Hepatocyte (in vitro differentiated cells): ENCODE measurements around the gene WASL. TPM values are rescaled to one million over a fixed set of nuclear protein-coding genes. Genes with fewer than 3 reads are reported as not detected.

Experiments used
- DNase-seq: peaks from one replicate; pipeline ENCODE4 v3.0.0-alpha.2; 2016; ENCODE audit warnings: low spot score
- H2AFZ ChIP-seq: fragments of 200-600 bp; sonication (generic); 2 replicates; pipeline ENCODE4 v1.6.0; 2016; ENCODE audit warnings: antibody characterized with exemption, mild to moderate bottlenecking
- H3K27ac ChIP-seq: fragments of 200-600 bp; sonication (generic); 2 replicates; pipeline ENCODE4 v1.5.1; 2016; ENCODE audit warnings: mild to moderate bottlenecking
- H3K27me3 ChIP-seq: fragments of 200-600 bp; sonication (generic); 2 replicates; pipeline ENCODE4 v1.6.1; 2016
- H3K36me3 ChIP-seq: fragments of 200-600 bp; sonication (generic); replicated peaks from 2 replicates; pipeline ENCODE4 v1.5.1; 2016; ENCODE audit warnings: low read depth; ENCODE audit not compliant: insufficient read depth
- H3K4me1 ChIP-seq: fragments of 200-600 bp; sonication (generic); 2 replicates; pipeline ENCODE4 v1.5.1; 2016; ENCODE audit warnings: mild to moderate bottlenecking, moderate library complexity; ENCODE audit not compliant: insufficient read depth
- H3K4me2 ChIP-seq: fragments of 200-600 bp; sonication (generic); 2 replicates; pipeline ENCODE4 v1.6.0; 2016
- H3K4me3 ChIP-seq: fragments of 200-600 bp; sonication (generic); 2 replicates; pipeline ENCODE4 v1.5.1; 2016; ENCODE audit warnings: mild to moderate bottlenecking
- H3K79me2 ChIP-seq: fragments of 200-600 bp; sonication (generic); 2 replicates; pipeline ENCODE4 v1.6.0; 2017; ENCODE audit warnings: mild to moderate bottlenecking
- H3K9me2 ChIP-seq: fragments of 200-600 bp; sonication (generic); replicated peaks from 2 replicates; pipeline ENCODE4 v1.6.0; 2017; ENCODE audit warnings: mild to moderate bottlenecking; ENCODE audit not compliant: insufficient read depth
- H3K9me3 ChIP-seq: fragments of 200-600 bp; sonication (generic); 2 replicates; pipeline ENCODE4 v1.5.1; 2016; ENCODE audit warnings: low read depth, mild to moderate bottlenecking
- H4K20me1 ChIP-seq: fragments of 200-600 bp; sonication (generic); 2 replicates; pipeline ENCODE4 v1.6.0; 2016; ENCODE audit warnings: mild to moderate bottlenecking; ENCODE audit not compliant: insufficient read depth, poor library complexity, severe bottlenecking
- EZH2 ChIP-seq: fragments of 200-600 bp; sonication (generic); IDR thresholded peaks from 2 replicates; pipeline ENCODE4 v1.6.1; 2016; ENCODE audit warnings: antibody characterized with exemption, mild to moderate bottlenecking, borderline replicate concordance
- EZH2phosphoT487 ChIP-seq: fragments of 200-600 bp; sonication (generic); IDR thresholded peaks from one replicate; pipeline ENCODE4 v1.6.1; 2018; ENCODE audit warnings: antibody characterized with exemption, mild to moderate bottlenecking, low read depth, moderate library complexity; ENCODE audit not compliant: unreplicated experiment, severe bottlenecking
- WGBS: methylation state at CpG from one replicate; pipeline ENCODE4 v1.1.6; 2016; ENCODE audit warnings: low lambda C conversion rate; ENCODE audit errors: missing lambda C conversion rate; 5-methylcytosine and 5-hydroxymethylcytosine counted together
- polyA plus RNA-seq: library from polyadenylated mRNA; unstranded; fragments of >200 nt; fragmentation: Nextera tagmentation; extraction: Ambion mirVana; gene quantifications from 2 replicates; pipeline ENCODE4 v1.2.1, GENCODE V29; 2016
- total RNA-seq: library from RNA; depleted of rRNA; stranded (reverse); fragments of >200 nt; gene quantifications from 2 replicates; pipeline ENCODE4 v1.2.3, GENCODE V29; 2014
- TF ChIP-seq, protein P1 (sequence below): fragments of 200-600 bp; sonication (generic); IDR thresholded peaks from 2 replicates; pipeline ENCODE4 v1.5.1; 2016; ENCODE audit warnings: antibody characterized with exemption, mild to moderate bottlenecking; ENCODE audit not compliant: poor library complexity

WASL gene
- total and polyA plus RNA-seq, 2 experiments from 2014 or later, result 36.8 to 48.9 TPM

DNA sequence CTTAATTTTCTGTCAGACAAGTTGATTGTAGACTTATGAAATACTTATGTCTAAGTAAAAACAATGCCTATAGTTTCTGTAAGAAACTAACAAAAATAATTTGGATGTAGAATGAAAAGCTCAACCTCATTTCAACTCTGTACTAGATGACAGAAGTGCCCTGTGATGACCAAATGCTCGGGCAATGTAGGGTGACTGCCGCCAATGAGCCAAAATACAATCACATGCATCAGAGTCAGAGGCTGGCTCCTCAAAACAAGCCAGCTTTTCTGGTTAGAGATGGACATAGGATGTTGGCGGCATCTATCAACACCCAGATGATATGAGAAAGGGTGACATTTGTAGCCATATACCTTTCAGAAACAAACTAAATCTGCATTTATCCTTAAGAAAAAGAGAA lies 69.2 kb downstream of the WASL start:
- Histone ChIP-seq H3K36me3 (no peaks in the 10 kb centered on the region), H3K4me3 (no peak overlapping the region), H3K4me2 (no peak overlapping the region), H3K9me2 (no peaks in the 10 kb centered on the region), H3K79me2 (no peaks in the 10 kb centered on the region), H3K27me3 (no peaks in the 10 kb centered on the region), H3K27ac (no peak overlapping the region), H2AFZ (no peak overlapping the region), H4K20me1 (no peaks in the 10 kb centered on the region), H3K9me3 (no peaks in the 10 kb centered on the region), H3K4me1 (peaks cover 15% of the 10 kb centered on the region)
- no peak for DNase-seq
- 98% methylated on average over 3 of the region's 3 CpGs for WGBS
- no peak for TF ChIP-seq EZH2phosphoT487
- TF ChIP-seq EZH2, result no peak
- TF ChIP-seq, protein P1, sequence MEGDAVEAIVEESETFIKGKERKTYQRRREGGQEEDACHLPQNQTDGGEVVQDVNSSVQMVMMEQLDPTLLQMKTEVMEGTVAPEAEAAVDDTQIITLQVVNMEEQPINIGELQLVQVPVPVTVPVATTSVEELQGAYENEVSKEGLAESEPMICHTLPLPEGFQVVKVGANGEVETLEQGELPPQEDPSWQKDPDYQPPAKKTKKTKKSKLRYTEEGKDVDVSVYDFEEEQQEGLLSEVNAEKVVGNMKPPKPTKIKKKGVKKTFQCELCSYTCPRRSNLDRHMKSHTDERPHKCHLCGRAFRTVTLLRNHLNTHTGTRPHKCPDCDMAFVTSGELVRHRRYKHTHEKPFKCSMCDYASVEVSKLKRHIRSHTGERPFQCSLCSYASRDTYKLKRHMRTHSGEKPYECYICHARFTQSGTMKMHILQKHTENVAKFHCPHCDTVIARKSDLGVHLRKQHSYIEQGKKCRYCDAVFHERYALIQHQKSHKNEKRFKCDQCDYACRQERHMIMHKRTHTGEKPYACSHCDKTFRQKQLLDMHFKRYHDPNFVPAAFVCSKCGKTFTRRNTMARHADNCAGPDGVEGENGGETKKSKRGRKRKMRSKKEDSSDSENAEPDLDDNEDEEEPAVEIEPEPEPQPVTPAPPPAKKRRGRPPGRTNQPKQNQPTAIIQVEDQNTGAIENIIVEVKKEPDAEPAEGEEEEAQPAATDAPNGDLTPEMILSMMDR, result no peak

DNA sequence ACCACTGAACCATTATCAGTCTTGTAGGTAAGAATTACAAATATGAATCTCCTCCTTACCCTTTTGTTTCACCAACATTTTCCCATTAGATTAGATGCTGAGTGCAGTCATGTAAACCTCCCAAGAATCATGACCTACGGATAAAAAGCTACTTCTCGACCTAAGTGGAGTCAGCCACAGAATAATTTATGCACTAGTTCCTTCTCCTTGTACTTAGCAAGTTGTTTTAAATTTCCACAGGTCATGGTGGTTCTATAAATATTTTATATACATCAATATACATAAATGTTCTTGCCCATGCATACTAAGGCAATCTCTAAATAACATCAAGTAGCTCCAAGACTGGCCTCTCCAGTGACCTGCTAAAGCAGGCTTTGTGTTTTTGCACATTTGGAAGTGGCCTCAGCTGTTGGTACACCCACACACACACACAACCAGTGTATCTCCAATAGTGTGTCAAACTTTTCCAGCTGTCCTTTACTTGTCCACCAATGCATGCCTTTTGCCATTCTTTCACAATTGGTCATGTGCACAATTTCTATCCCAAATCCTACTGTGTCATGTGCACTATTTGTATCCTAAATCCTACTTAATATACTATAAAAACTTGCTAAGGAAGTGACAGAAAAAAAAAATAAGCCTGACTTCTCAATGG lies 71.6 kb downstream of the WASL start:
- no peak for TF ChIP-seq EZH2phosphoT487
- TF ChIP-seq, protein P1, result no peak
- no peak for TF ChIP-seq EZH2
- Histone ChIP-seq H3K27ac (no peak overlapping the region), H4K20me1 (no peaks in the 10 kb centered on the region), H3K79me2 (no peaks in the 10 kb centered on the region), H3K4me2 (no peak overlapping the region), H3K4me1 (peaks cover 20% of the 10 kb centered on the region), H3K4me3 (no peak overlapping the region), H3K9me3 (no peaks in the 10 kb centered on the region), H3K27me3 (no peaks in the 10 kb centered on the region), H3K9me2 (no peaks in the 10 kb centered on the region), H3K36me3 (no peaks in the 10 kb centered on the region), H2AFZ (no peak overlapping the region)
- WGBS, result 88% methylated on average over 2 of the region's 2 CpGs
- DNase-seq, result no peak

DNA sequence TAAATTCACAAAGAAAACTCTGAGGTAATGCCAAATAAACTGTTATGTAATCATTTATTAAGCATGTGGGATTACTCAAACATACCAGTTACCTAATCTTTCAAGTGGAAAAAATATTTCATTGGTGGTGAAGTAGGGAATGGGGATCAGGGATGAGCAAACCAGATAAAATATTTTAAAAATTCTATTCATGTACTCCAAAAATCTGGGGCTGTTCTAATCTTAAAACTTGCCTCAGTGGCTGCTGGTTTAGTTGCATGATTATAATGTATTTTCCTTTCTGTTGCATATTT lies 73.7 kb downstream of the WASL start:
- TF ChIP-seq, protein P1, result no peak
- TF ChIP-seq EZH2phosphoT487 (no peak), EZH2 (no peak)
- Histone ChIP-seq H4K20me1 (no peaks in the 10 kb centered on the region), H3K4me2 (no peak overlapping the region), H3K27me3 (no peaks in the 10 kb centered on the region), H3K4me3 (no peak overlapping the region), H2AFZ (no peak overlapping the region), H3K9me2 (no peaks in the 10 kb centered on the region), H3K9me3 (no peaks in the 10 kb centered on the region), H3K79me2 (no peaks in the 10 kb centered on the region), H3K4me1 (peaks cover 10% of the 10 kb centered on the region), H3K27ac (no peak overlapping the region), H3K36me3 (no peaks in the 10 kb centered on the region)
- no peak for DNase-seq
